Progenitor cell of endocrine pancreas (in vitro differentiated cells): ENCODE data around the gene NHERF2. TPM values are rescaled to one million over a fixed set of nuclear protein-coding genes. Genes with fewer than 3 reads are reported as not detected.

ENCODE experiments used
- DNase-seq: peaks from one replicate; pipeline ENCODE4 v3.0.0; 2021; ENCODE audit warnings: low spot score; ENCODE audit not compliant: unreplicated experiment
- H3K27ac Mint-ChIP-seq: 2 replicates; pipeline ENCODE4 v1.8.0; 2021; ENCODE audit warnings: mild to moderate bottlenecking, moderate library complexity, mixed read lengths
- H3K27me3 Mint-ChIP-seq: 2 replicates; pipeline ENCODE4 v1.8.0; 2021; ENCODE audit warnings: mixed read lengths
- H3K36me3 Mint-ChIP-seq: 2 replicates; pipeline ENCODE4 v1.8.0; 2022; ENCODE audit warnings: mixed read lengths; ENCODE audit not compliant: insufficient read depth
- H3K4me1 Mint-ChIP-seq: 2 replicates; pipeline ENCODE4 v1.8.0; 2021; ENCODE audit warnings: low read depth, mixed read lengths
- H3K4me3 Mint-ChIP-seq: 2 replicates; pipeline ENCODE4 v1.8.0; 2021; ENCODE audit warnings: low read depth, mild to moderate bottlenecking, moderate library complexity, mixed read lengths
- H3K9me3 Mint-ChIP-seq: 2 replicates; pipeline ENCODE4 v1.8.0; 2021; ENCODE audit warnings: low read depth, mixed read lengths
- total RNA-seq: library from RNA; stranded (reverse); gene quantifications from 2 replicates; pipeline ENCODE4 v1.2.1, GENCODE V29; 2021
- TF ChIP-seq, protein P1 (sequence below): fragments of 200-600 bp; sonication (generic); IDR thresholded peaks from one replicate; pipeline ENCODE4 v1.5.0; 2021; ENCODE audit warnings: antibody characterized with exemption, mild to moderate bottlenecking; ENCODE audit not compliant: unreplicated experiment

NHERF2 gene
- total RNA-seq, 1 donor from 2014 or later, result 8.4 TPM

DNA sequence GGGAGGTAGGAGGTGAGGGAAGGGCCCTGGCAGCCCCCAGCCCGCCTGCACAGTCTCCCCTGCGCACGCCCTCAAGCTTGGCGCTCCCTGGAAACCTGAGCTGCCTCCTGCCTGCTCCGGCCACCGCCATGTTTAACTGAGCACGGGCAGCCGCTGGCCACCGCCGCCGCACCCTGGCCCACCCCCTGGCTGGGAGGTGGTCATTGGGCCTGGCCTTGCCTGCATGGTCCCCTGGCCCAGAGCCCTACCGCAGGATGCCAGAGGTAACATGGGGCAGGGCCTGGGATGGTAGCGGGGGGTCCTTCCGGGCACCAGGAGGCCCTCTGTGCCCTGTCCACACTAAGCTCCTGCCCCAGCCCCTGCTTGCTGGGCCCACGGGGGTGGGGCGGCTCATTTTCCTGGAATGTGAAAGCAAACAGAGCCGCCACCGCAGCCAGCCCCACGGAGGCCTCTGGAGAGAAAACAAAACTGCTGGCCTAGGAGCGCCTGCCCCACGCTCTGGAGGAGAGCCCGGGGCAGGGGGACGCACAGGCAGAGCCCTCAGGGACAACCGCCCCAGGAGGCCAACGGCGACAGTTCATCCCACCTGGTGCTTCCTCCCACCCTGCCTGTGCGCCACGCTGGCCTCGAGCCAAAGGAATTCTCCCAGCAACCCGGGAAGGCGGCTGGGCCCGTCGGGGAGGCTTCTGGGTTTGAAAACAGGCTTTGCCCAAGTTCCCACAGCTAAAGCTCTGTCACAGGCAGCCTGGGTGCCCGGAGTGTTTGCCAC, 8.9 kb downstream of the NHERF2 start:
- H3K27me3 Mint-ChIP-seq, result no peaks in the 10 kb centered on the region
- DNase-seq, result no peak
- no peak overlapping the region for H3K27ac Mint-ChIP-seq

DNA sequence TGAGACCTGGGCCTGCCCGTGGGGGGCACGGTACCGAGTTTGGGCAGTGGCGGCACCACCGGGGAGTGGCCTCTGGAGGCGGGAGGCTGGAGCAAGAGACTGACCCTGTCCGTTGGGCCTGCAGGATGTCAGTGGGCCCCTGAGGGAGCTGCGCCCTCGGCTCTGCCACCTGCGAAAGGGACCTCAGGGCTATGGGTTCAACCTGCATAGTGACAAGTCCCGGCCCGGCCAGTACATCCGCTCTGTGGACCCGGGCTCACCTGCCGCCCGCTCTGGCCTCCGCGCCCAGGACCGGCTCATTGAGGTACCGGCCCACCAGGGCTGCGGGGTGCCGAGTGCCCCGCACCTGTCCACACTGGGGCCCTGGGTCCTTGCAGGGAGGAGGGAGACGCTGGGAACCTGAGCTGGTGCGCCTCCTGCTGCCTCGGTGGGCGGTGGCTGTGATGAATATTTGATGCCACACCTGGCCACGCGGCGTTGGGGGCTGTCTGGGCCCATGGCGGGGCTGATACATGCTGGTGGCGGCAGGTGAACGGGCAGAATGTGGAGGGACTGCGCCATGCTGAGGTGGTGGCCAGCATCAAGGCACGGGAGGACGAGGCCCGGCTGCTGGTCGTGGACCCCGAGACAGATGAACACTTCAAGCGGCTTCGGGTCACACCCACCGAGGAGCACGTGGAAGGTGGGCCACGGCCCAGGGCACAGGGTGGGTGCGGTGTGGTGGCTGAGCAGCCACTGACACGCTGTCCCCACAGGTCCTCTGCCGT, 9.7 kb downstream of the NHERF2 start:
- TF ChIP-seq, protein P1, sequence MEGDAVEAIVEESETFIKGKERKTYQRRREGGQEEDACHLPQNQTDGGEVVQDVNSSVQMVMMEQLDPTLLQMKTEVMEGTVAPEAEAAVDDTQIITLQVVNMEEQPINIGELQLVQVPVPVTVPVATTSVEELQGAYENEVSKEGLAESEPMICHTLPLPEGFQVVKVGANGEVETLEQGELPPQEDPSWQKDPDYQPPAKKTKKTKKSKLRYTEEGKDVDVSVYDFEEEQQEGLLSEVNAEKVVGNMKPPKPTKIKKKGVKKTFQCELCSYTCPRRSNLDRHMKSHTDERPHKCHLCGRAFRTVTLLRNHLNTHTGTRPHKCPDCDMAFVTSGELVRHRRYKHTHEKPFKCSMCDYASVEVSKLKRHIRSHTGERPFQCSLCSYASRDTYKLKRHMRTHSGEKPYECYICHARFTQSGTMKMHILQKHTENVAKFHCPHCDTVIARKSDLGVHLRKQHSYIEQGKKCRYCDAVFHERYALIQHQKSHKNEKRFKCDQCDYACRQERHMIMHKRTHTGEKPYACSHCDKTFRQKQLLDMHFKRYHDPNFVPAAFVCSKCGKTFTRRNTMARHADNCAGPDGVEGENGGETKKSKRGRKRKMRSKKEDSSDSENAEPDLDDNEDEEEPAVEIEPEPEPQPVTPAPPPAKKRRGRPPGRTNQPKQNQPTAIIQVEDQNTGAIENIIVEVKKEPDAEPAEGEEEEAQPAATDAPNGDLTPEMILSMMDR, result no peak
- Mint-ChIP-seq H3K9me3 (no peaks in the 10 kb centered on the region), H3K36me3 (no peaks in the 10 kb centered on the region), H3K27me3 (no peaks in the 10 kb centered on the region), H3K4me3 (no peak overlapping the region), H3K4me1 (peaks cover 5% of the 10 kb centered on the region), H3K27ac (no peak overlapping the region)
- no peak for DNase-seq

More for the DNA sequence above, 8.9 kb downstream of the NHERF2 start:
- H3K4me1 Mint-ChIP-seq, result peaks cover 5% of the 10 kb centered on the region
- TF ChIP-seq, protein P1, result no peak
- H3K9me3 Mint-ChIP-seq, result no peaks in the 10 kb centered on the region
- no peak overlapping the region for H3K4me3 Mint-ChIP-seq
- no peaks in the 10 kb centered on the region for H3K36me3 Mint-ChIP-seq

DNA sequence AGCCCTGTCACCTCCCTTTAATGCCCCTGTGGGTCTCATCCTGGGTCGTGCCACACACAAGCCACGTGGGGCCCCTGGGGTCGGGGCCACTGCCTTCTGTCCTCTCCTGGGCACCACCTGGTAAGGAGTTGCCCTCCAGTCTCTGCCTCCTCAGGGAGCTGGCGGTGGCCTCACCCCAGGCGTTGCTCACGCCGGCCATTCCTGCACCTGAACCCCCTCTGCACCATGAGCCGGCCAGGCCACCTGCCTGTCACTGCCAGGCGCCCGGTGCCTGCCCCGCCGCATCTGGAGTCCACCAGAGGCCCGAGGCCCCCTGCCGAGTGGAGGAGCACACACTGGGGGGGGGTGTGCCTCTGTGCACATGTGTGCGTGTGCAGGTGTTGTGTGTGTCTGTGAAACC, 10.4 kb downstream of the NHERF2 start:
- no peak for DNase-seq
- Mint-ChIP-seq H3K27me3 (no peaks in the 10 kb centered on the region), H3K36me3 (no peaks in the 10 kb centered on the region), H3K9me3 (no peaks in the 10 kb centered on the region), H3K4me3 (no peak overlapping the region), H3K27ac (no peak overlapping the region), H3K4me1 (peaks cover 5% of the 10 kb centered on the region)
- TF ChIP-seq, protein P1, result no peak

DNA sequence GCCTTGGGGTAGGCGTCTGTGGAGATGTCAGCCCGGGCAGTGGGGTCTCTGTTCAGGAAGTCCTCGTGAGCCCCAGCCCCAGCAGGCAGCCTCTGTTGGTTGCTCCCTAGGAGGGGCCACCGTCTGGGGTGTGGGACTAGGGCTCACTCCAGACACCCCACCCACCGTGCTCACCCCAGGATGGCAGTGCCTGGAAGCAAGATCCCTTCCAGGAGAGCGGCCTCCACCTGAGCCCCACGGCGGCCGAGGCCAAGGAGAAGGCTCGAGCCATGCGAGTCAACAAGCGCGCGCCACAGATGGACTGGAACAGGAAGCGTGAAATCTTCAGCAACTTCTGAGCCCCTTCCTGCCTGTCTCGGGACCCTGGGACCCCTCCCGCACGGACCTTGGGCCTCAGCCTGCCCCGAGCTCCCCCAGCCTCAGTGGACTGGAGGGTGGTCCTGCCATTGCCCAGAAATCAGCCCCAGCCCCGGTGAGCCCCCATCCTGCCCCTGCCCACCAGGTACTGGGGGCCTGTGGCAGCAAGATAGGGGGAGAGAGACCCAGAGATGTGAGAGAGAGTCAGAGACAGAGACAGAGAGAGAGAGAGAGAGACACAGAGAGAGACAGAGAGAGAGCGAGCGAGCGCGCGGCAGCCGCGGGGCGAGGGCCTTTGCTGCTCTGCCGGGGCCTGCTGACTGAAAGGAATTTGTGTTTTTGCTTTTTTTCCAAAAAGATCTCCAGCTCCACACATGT, 11.1 kb downstream of the NHERF2 start:
- TF ChIP-seq, protein P1, result no peak
- Mint-ChIP-seq H3K36me3 (no peaks in the 10 kb centered on the region), H3K27me3 (no peaks in the 10 kb centered on the region), H3K4me1 (peaks cover 5% of the 10 kb centered on the region), H3K4me3 (no peak overlapping the region), H3K9me3 (no peaks in the 10 kb centered on the region), H3K27ac (no peak overlapping the region)
- no peak for DNase-seq
